HepG2 (cell line): ENCODE measurements around the gene CFAP119.

Source experiments
- ARNT ChIP-seq: fragments of 450-650 bp; IDR thresholded peaks from 2 replicates; pipeline ENCODE4 v1.6.1; 2017
- ATF7 ChIP-seq, 2 experiments: fragments of 450-650 bp in 1 of 2; sonication (generic) in 1 of 2; formaldehyde crosslinking in 1 of 2; IDR thresholded peaks; 2 replicates each; pipeline versions ENCODE4 v1.4.0 to v1.6.1; 2016 to 2020; ENCODE audit warnings: antibody characterized with exemption in 1 of 2, mild to moderate bottlenecking in 1 of 2, missing genetic modification reagents in 1 of 2
- EZH2 ChIP-seq: conservative IDR thresholded peaks from 2 replicates; pipeline ENCODE4 v1.6.1; 2012; ENCODE audit warnings: mild to moderate bottlenecking, low read depth, low read length, moderate library complexity
- HNF4A ChIP-seq: sonication (generic); formaldehyde crosslinking; IDR thresholded peaks from 2 replicates; pipeline ENCODE4 v1.4.0; 2020; ENCODE audit warnings: missing genetic modification reagents
- IRF2 ChIP-seq: IDR thresholded peaks from 2 replicates; pipeline ENCODE4 v1.6.1; 2018; ENCODE audit warnings: missing genetic modification reagents, missing compliant biosample characterization
- NFRKB ChIP-seq: fragments of 450-650 bp; IDR thresholded peaks from 2 replicates; pipeline ENCODE4 v1.6.1; 2017
- POLR2AphosphoS5 ChIP-seq: IDR thresholded peaks from 2 replicates; pipeline ENCODE4 v1.6.1; 2012; ENCODE audit warnings: low read depth, low read length
- RAD21 ChIP-seq: fragments of 450-650 bp; formaldehyde crosslinking; IDR thresholded peaks from 2 replicates; pipeline ENCODE4 v1.5.0; 2020; ENCODE audit warnings: mild to moderate bottlenecking
- SMARCC2 ChIP-seq: fragments of 450-650 bp; IDR thresholded peaks from 2 replicates; pipeline ENCODE4 v1.6.1; 2017; ENCODE audit warnings: antibody characterized with exemption, mild to moderate bottlenecking
- YY1 ChIP-seq: IDR thresholded peaks from 2 replicates; pipeline ENCODE4 v1.6.1; 2011; ENCODE audit warnings: low read length, low read depth, moderate library complexity, mild to moderate bottlenecking; ENCODE audit not compliant: insufficient read depth, insufficient replicate concordance
- TF ChIP-seq, protein P1 (sequence below): sonication (generic); formaldehyde crosslinking; IDR thresholded peaks from 2 replicates; pipeline ENCODE4 v1.5.0; 2020; ENCODE audit warnings: mild to moderate bottlenecking, missing genetic modification reagents, moderate library complexity
- TF ChIP-seq, protein P2 (sequence below): sonication (generic); formaldehyde crosslinking; IDR thresholded peaks from 2 replicates; pipeline ENCODE4 v1.4.0; 2020; ENCODE audit warnings: missing genetic modification reagents
- TF ChIP-seq, protein P3 (sequence below): IDR thresholded peaks from 2 replicates; pipeline ENCODE4 v1.6.1; 2016; ENCODE audit warnings: missing compliant biosample characterization, missing genetic modification reagents, borderline replicate concordance

DNA sequence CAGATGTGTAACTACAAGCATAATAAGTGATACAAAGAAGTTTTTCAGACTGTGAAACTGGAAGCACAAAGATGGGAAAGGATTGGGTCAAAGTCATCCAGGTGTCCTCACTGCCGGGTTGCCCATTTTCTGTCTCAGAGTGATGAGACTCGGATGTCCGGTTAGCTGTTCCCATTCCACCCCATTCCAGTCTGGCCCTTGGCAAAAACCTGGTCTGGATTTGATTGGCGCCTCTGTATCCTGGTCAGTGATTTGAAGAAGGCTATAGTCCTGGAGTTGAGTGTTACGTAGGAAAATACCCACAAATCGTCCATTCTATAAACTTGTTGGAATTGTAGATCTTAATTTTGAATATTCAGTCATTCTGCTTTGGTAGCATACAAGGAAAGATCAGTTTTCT is 33.5 kb downstream of the CFAP119 start:
- TF ChIP-seq, protein P1, sequence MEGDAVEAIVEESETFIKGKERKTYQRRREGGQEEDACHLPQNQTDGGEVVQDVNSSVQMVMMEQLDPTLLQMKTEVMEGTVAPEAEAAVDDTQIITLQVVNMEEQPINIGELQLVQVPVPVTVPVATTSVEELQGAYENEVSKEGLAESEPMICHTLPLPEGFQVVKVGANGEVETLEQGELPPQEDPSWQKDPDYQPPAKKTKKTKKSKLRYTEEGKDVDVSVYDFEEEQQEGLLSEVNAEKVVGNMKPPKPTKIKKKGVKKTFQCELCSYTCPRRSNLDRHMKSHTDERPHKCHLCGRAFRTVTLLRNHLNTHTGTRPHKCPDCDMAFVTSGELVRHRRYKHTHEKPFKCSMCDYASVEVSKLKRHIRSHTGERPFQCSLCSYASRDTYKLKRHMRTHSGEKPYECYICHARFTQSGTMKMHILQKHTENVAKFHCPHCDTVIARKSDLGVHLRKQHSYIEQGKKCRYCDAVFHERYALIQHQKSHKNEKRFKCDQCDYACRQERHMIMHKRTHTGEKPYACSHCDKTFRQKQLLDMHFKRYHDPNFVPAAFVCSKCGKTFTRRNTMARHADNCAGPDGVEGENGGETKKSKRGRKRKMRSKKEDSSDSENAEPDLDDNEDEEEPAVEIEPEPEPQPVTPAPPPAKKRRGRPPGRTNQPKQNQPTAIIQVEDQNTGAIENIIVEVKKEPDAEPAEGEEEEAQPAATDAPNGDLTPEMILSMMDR (CRISPR knock-in tag) = no peak
- TF ChIP-seq ATF7 (IDR thresholded peaks at IDR 0.05) (no peak), ATF7 (CRISPR knock-in tag; IDR thresholded peaks at IDR 0.05) (no peak), POLR2AphosphoS5 (no peak), RAD21 (CRISPR knock-in tag) (no peak), HNF4A (no peak), ARNT (no peak), NFRKB (no peak), YY1 (no peak), SMARCC2 (no peak), IRF2 (CRISPR knock-in tag) (no peak), EZH2 (no peak)
- TF ChIP-seq, protein P2, sequence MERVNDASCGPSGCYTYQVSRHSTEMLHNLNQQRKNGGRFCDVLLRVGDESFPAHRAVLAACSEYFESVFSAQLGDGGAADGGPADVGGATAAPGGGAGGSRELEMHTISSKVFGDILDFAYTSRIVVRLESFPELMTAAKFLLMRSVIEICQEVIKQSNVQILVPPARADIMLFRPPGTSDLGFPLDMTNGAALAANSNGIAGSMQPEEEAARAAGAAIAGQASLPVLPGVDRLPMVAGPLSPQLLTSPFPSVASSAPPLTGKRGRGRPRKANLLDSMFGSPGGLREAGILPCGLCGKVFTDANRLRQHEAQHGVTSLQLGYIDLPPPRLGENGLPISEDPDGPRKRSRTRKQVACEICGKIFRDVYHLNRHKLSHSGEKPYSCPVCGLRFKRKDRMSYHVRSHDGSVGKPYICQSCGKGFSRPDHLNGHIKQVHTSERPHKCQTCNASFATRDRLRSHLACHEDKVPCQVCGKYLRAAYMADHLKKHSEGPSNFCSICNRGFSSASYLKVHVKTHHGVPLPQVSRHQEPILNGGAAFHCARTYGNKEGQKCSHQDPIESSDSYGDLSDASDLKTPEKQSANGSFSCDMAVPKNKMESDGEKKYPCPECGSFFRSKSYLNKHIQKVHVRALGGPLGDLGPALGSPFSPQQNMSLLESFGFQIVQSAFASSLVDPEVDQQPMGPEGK (CRISPR knock-in tag) = no peak
- TF ChIP-seq, protein P3, sequence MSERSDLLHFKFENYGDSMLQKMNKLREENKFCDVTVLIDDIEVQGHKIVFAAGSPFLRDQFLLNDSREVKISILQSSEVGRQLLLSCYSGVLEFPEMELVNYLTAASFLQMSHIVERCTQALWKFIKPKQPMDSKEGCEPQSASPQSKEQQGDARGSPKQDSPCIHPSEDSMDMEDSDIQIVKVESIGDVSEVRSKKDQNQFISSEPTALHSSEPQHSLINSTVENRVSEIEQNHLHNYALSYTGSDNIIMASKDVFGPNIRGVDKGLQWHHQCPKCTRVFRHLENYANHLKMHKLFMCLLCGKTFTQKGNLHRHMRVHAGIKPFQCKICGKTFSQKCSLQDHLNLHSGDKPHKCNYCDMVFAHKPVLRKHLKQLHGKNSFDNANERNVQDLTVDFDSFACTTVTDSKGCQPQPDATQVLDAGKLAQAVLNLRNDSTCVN = no peak
